ENCODE measurements around the gene WDR3. TPM values are rescaled to one million over a fixed set of nuclear protein-coding genes. Genes with fewer than 3 reads are reported as not detected.

WDR3 gene
- total RNA-seq, 1 experiment from 2014 or later = 19.8 TPM

GRCh38 chr1:117925981-117926380 is 3.6 kb upstream of the WDR3 start:
- Histone ChIP-seq H4K20me1 (ENCODE audit: insufficient read depth, low read depth, low read length) (peaks cover 6% of the 10 kb centered on the region; the same call in 1 of the 2 replicates), H3K4me2 (ENCODE audit: low read depth, low read length, poor library complexity, severe bottlenecking) (no peak overlapping the region), H2AFZ (ENCODE audit: low read length) (no peak overlapping the region), H3K9me2 (replicated peaks; ENCODE audit: insufficient read depth, low read length) (no peaks in the 10 kb centered on the region), H3K4me3 (ENCODE audit: low read length) (no peak overlapping the region), H3K9me3 (ENCODE audit: low read length) (no peaks in the 10 kb centered on the region), H3K4me1 (ENCODE audit: low read length) (peaks cover 16% of the 10 kb centered on the region), H3K79me2 (ENCODE audit: low read length) (peaks cover 57% of the 10 kb centered on the region), H3K36me3 (ENCODE audit: insufficient read depth, low read length) (no peaks in the 10 kb centered on the region), H3K9ac (ENCODE audit: low read length) (no peak overlapping the region), H3K27ac (ENCODE audit: low read length) (no peak overlapping the region), H3K27me3 (ENCODE audit: low read length) (no peaks in the 10 kb centered on the region)
- no peak for DNase-seq

- peak overlapping the region; percentile 96 for H3K4me3 ChIP-seq (ENCODE audit: low read length)
- peaks cover 16% of the 10 kb centered on the region; the same call in 1 of the 2 replicates for H4K20me1 ChIP-seq (ENCODE audit: insufficient read depth, low read depth, low read length)
- no peaks in the 10 kb centered on the region for H3K27me3 ChIP-seq (ENCODE audit: low read length)
- peaks cover 84% of the 10 kb centered on the region for H3K79me2 ChIP-seq (ENCODE audit: low read length)
- peak overlapping the region; percentile 91 for H3K9ac ChIP-seq (ENCODE audit: low read length)
- H2AFZ ChIP-seq (ENCODE audit: low read length) = peak overlapping the region; percentile 85; the same call in 1 of the 2 replicates
- peaks cover 35% of the 10 kb centered on the region for H3K4me1 ChIP-seq (ENCODE audit: low read length)
- H3K9me2 ChIP-seq (replicated peaks; ENCODE audit: insufficient read depth, low read length) = no peaks in the 10 kb centered on the region
- no peak overlapping the region for H3K27ac ChIP-seq (ENCODE audit: low read length)
- DNase-seq = peak; percentile 75
- H3K9me3 ChIP-seq (ENCODE audit: low read length) = no peaks in the 10 kb centered on the region
- H3K36me3 ChIP-seq (ENCODE audit: insufficient read depth, low read length) = peaks cover 8% of the 10 kb centered on the region; the same call in 1 of the 2 replicates
- H3K4me2 ChIP-seq (ENCODE audit: low read depth, low read length, poor library complexity, severe bottlenecking) = peak overlapping the region; percentile 79
These were observed 627 bp upstream of the WDR3 start for GRCh38 chr1:117928881-117929342.

- H4K20me1 ChIP-seq (ENCODE audit: insufficient read depth, low read depth, low read length) = peaks cover 16% of the 10 kb centered on the region; the same call in 1 of the 2 replicates
- peaks cover 18% of the 10 kb centered on the region for H3K36me3 ChIP-seq (ENCODE audit: insufficient read depth, low read length)
- H3K4me2 ChIP-seq (ENCODE audit: low read depth, low read length, poor library complexity, severe bottlenecking) = peak overlapping the region; percentile 94
- peak overlapping the region; percentile 55; the same call in 1 of the 2 replicates for H2AFZ ChIP-seq (ENCODE audit: low read length)
- H3K27me3 ChIP-seq (ENCODE audit: low read length) = no peaks in the 10 kb centered on the region
- peak overlapping the region; percentile 91 for H3K9ac ChIP-seq (ENCODE audit: low read length)
- H3K4me1 ChIP-seq (ENCODE audit: low read length) = peaks cover 35% of the 10 kb centered on the region
- no peaks in the 10 kb centered on the region for H3K9me3 ChIP-seq (ENCODE audit: low read length)
- H3K27ac ChIP-seq (ENCODE audit: low read length) = peak overlapping the region; percentile 67
- peak overlapping the region; percentile 96 for H3K4me3 ChIP-seq (ENCODE audit: low read length)
- peak; percentile 58 for DNase-seq
- no peaks in the 10 kb centered on the region for H3K9me2 ChIP-seq (replicated peaks; ENCODE audit: insufficient read depth, low read length)
- H3K79me2 ChIP-seq (ENCODE audit: low read length) = peaks cover 89% of the 10 kb centered on the region
These were observed 571 bp downstream of the WDR3 start for GRCh38 chr1:117930173-117930447.

- H3K27me3 ChIP-seq (ENCODE audit: low read length) = no peaks in the 10 kb centered on the region
- peak; percentile 45 for DNase-seq
- no peaks in the 10 kb centered on the region for H3K9me2 ChIP-seq (replicated peaks; ENCODE audit: insufficient read depth, low read length)
- H3K9ac ChIP-seq (ENCODE audit: low read length) = peak overlapping the region; percentile 91
- H3K4me2 ChIP-seq (ENCODE audit: low read depth, low read length, poor library complexity, severe bottlenecking) = peak overlapping the region; percentile 94
- H4K20me1 ChIP-seq (ENCODE audit: insufficient read depth, low read depth, low read length) = peaks cover 16% of the 10 kb centered on the region; the same call in 1 of the 2 replicates
- peaks cover 92% of the 10 kb centered on the region for H3K79me2 ChIP-seq (ENCODE audit: low read length)
- H3K9me3 ChIP-seq (ENCODE audit: low read length) = no peaks in the 10 kb centered on the region
- peak overlapping the region; percentile 67 for H3K27ac ChIP-seq (ENCODE audit: low read length)
- peaks cover 21% of the 10 kb centered on the region for H3K36me3 ChIP-seq (ENCODE audit: insufficient read depth, low read length)
- H3K4me1 ChIP-seq (ENCODE audit: low read length) = peaks cover 35% of the 10 kb centered on the region
- no peak overlapping the region; the same call in 1 of the 2 replicates for H2AFZ ChIP-seq (ENCODE audit: low read length)
- H3K4me3 ChIP-seq (ENCODE audit: low read length) = peak overlapping the region; percentile 96
These were observed 945 bp downstream of the WDR3 start for GRCh38 chr1:117930484-117930883.

GRCh38 chr1:117932576-117932975 is 3.0 kb downstream of the WDR3 start:
- Histone ChIP-seq H3K9me2 (replicated peaks; ENCODE audit: insufficient read depth, low read length) (no peaks in the 10 kb centered on the region), H2AFZ (ENCODE audit: low read length) (no peak overlapping the region), H4K20me1 (ENCODE audit: insufficient read depth, low read depth, low read length) (peaks cover 9% of the 10 kb centered on the region; the same call in 1 of the 2 replicates), H3K4me3 (ENCODE audit: low read length) (no peak overlapping the region), H3K4me2 (ENCODE audit: low read depth, low read length, poor library complexity, severe bottlenecking) (no peak overlapping the region), H3K79me2 (ENCODE audit: low read length) (peaks cover 79% of the 10 kb centered on the region), H3K36me3 (ENCODE audit: insufficient read depth, low read length) (peaks cover 37% of the 10 kb centered on the region), H3K4me1 (ENCODE audit: low read length) (peaks cover 33% of the 10 kb centered on the region), H3K9me3 (ENCODE audit: low read length) (no peaks in the 10 kb centered on the region), H3K27me3 (ENCODE audit: low read length) (no peaks in the 10 kb centered on the region), H3K27ac (ENCODE audit: low read length) (no peak overlapping the region), H3K9ac (ENCODE audit: low read length) (no peak overlapping the region)
- DNase-seq = no peak

- no peaks in the 10 kb centered on the region for H3K27me3 ChIP-seq (ENCODE audit: low read length)
- H3K36me3 ChIP-seq (ENCODE audit: insufficient read depth, low read length) = peaks cover 49% of the 10 kb centered on the region
- H3K4me3 ChIP-seq (ENCODE audit: low read length) = no peak overlapping the region
- H3K4me1 ChIP-seq (ENCODE audit: low read length) = peaks cover 22% of the 10 kb centered on the region
- no peak overlapping the region for H3K4me2 ChIP-seq (ENCODE audit: low read depth, low read length, poor library complexity, severe bottlenecking)
- H2AFZ ChIP-seq (ENCODE audit: low read length) = no peak overlapping the region
- peaks cover 71% of the 10 kb centered on the region for H3K79me2 ChIP-seq (ENCODE audit: low read length)
- H3K9ac ChIP-seq (ENCODE audit: low read length) = no peak overlapping the region
- H4K20me1 ChIP-seq (ENCODE audit: insufficient read depth, low read depth, low read length) = peaks cover 9% of the 10 kb centered on the region; the same call in 1 of the 2 replicates
- no peak for DNase-seq
- no peaks in the 10 kb centered on the region for H3K9me2 ChIP-seq (replicated peaks; ENCODE audit: insufficient read depth, low read length)
- H3K27ac ChIP-seq (ENCODE audit: low read length) = no peak overlapping the region
- H3K9me3 ChIP-seq (ENCODE audit: low read length) = no peaks in the 10 kb centered on the region
These were observed 4.2 kb downstream of the WDR3 start for GRCh38 chr1:117933769-117934168.

GRCh38 chr1:117942293-117942692 is 12.8 kb downstream of the WDR3 start:
- H3K4me1 ChIP-seq (ENCODE audit: low read length) = no peaks in the 10 kb centered on the region
- H3K4me3 ChIP-seq (ENCODE audit: low read length) = no peak overlapping the region
- H3K79me2 ChIP-seq (ENCODE audit: low read length) = peaks cover 7% of the 10 kb centered on the region
- H3K9me2 ChIP-seq (replicated peaks; ENCODE audit: insufficient read depth, low read length) = no peaks in the 10 kb centered on the region
- no peaks in the 10 kb centered on the region for H3K9me3 ChIP-seq (ENCODE audit: low read length)
- peaks cover 85% of the 10 kb centered on the region for H3K36me3 ChIP-seq (ENCODE audit: insufficient read depth, low read length)
- no peaks in the 10 kb centered on the region for H4K20me1 ChIP-seq (ENCODE audit: insufficient read depth, low read depth, low read length)
- no peak for DNase-seq
- no peak overlapping the region for H3K9ac ChIP-seq (ENCODE audit: low read length)
- H3K27me3 ChIP-seq (ENCODE audit: low read length) = no peaks in the 10 kb centered on the region
- H3K4me2 ChIP-seq (ENCODE audit: low read depth, low read length, poor library complexity, severe bottlenecking) = no peak overlapping the region
- no peak overlapping the region for H3K27ac ChIP-seq (ENCODE audit: low read length)
- no peak overlapping the region for H2AFZ ChIP-seq (ENCODE audit: low read length)

GRCh38 chr1:117952386-117952785 is 22.8 kb downstream of the WDR3 start:
- Histone ChIP-seq H4K20me1 (ENCODE audit: insufficient read depth, low read depth, low read length) (no peaks in the 10 kb centered on the region; the same call in 1 of the 2 replicates), H2AFZ (ENCODE audit: low read length) (no peak overlapping the region), H3K4me3 (ENCODE audit: low read length) (no peak overlapping the region), H3K9me2 (replicated peaks; ENCODE audit: insufficient read depth, low read length) (no peaks in the 10 kb centered on the region), H3K4me1 (ENCODE audit: low read length) (no peaks in the 10 kb centered on the region), H3K9ac (ENCODE audit: low read length) (no peak overlapping the region), H3K9me3 (ENCODE audit: low read length) (no peaks in the 10 kb centered on the region), H3K27me3 (ENCODE audit: low read length) (no peaks in the 10 kb centered on the region), H3K27ac (ENCODE audit: low read length) (no peak overlapping the region), H3K36me3 (ENCODE audit: insufficient read depth, low read length) (peaks cover 94% of the 10 kb centered on the region), H3K4me2 (ENCODE audit: low read depth, low read length, poor library complexity, severe bottlenecking) (no peak overlapping the region), H3K79me2 (ENCODE audit: low read length) (peaks cover 6% of the 10 kb centered on the region)
- DNase-seq = no peak
